Parathyroid adenoma (tissue), 2 donors: ENCODE measurements around the gene SPRYD7.

ENCODE experiments used
- H2AFZ ChIP-seq: fragments of 300-600 bp; sonication (generic); one replicate; pipeline ENCODE4 v1.7.0; 2017; ENCODE audit warnings: antibody characterized with exemption, mild to moderate bottlenecking
- H3K27ac ChIP-seq: fragments of 300-600 bp; sonication (generic); one replicate; pipeline ENCODE4 v1.7.0; 2017
- H3K27me3 ChIP-seq: fragments of 300-600 bp; sonication (generic); one replicate; pipeline ENCODE4 v1.7.0; 2017; ENCODE audit warnings: low read length; ENCODE audit not compliant: control insufficient read depth, insufficient read depth
- H3K36me3 ChIP-seq: fragments of 300-600 bp; sonication (generic); one replicate; pipeline ENCODE4 v1.7.0; 2017; ENCODE audit warnings: low read length; ENCODE audit not compliant: control insufficient read depth, insufficient read depth
- H3K4me1 ChIP-seq: fragments of 300-600 bp; sonication (generic); one replicate; pipeline ENCODE4 v1.7.0; 2017; ENCODE audit warnings: control low read depth
- H3K4me2 ChIP-seq: fragments of 300-600 bp; sonication (generic); one replicate; pipeline ENCODE4 v1.7.0; 2017; ENCODE audit warnings: low read length
- H3K4me3 ChIP-seq: fragments of 300-600 bp; sonication (generic); one replicate; pipeline ENCODE4 v1.7.0; 2017; ENCODE audit warnings: low read depth, low read length
- H3K79me2 ChIP-seq: fragments of 300-600 bp; sonication (generic); one replicate; pipeline ENCODE4 v1.7.0; 2017; ENCODE audit warnings: control low read depth
- H3K9ac ChIP-seq: fragments of 300-600 bp; sonication (generic); one replicate; pipeline ENCODE4 v1.7.0; 2017; ENCODE audit warnings: mild to moderate bottlenecking
- H3K9me3 ChIP-seq: fragments of 300-600 bp; sonication (generic); one replicate; pipeline ENCODE4 v1.7.0; 2017; ENCODE audit warnings: low read length; ENCODE audit not compliant: control insufficient read depth
- TF ChIP-seq, protein P1 (sequence below): fragments of 300-600 bp; sonication (generic); IDR thresholded peaks from one replicate; pipeline ENCODE4 v1.7.0; 2017; ENCODE audit warnings: antibody characterized with exemption, mild to moderate bottlenecking
- donor health status: primary hyperparathyroidism.

Gene SPRYD7

DNA sequence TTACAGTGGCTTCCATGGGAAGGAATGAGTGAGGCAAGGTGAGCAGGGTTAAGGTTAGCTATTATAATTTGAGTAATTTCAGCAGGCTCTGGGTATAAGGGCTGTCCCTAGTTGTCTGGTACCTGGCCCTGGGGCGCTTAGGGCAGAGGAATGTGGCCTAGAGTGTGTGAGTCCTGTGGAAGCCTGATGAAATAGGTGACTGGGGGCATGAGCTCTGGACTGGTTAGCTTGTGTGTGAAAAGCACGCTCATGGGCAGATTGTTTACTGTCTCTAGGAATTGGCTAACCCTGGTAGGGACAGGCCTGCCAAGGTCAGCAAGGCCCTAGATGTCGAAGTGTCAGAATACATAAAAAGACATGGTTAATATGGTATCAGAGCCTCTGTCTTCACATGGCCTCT lies 42.5 kb downstream of the SPRYD7 start:
- no peaks in the 10 kb centered on the region for H3K9me3 ChIP-seq
- no peak overlapping the region for H3K4me3 ChIP-seq
- TF ChIP-seq, protein P1, sequence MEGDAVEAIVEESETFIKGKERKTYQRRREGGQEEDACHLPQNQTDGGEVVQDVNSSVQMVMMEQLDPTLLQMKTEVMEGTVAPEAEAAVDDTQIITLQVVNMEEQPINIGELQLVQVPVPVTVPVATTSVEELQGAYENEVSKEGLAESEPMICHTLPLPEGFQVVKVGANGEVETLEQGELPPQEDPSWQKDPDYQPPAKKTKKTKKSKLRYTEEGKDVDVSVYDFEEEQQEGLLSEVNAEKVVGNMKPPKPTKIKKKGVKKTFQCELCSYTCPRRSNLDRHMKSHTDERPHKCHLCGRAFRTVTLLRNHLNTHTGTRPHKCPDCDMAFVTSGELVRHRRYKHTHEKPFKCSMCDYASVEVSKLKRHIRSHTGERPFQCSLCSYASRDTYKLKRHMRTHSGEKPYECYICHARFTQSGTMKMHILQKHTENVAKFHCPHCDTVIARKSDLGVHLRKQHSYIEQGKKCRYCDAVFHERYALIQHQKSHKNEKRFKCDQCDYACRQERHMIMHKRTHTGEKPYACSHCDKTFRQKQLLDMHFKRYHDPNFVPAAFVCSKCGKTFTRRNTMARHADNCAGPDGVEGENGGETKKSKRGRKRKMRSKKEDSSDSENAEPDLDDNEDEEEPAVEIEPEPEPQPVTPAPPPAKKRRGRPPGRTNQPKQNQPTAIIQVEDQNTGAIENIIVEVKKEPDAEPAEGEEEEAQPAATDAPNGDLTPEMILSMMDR, result no peak
- no peaks in the 10 kb centered on the region for H3K27me3 ChIP-seq
- H3K79me2 ChIP-seq, result no peaks in the 10 kb centered on the region
- H3K4me2 ChIP-seq, result no peak overlapping the region
- H3K9ac ChIP-seq, result no peak overlapping the region
- no peaks in the 10 kb centered on the region for H3K36me3 ChIP-seq
- no peak overlapping the region for H3K27ac ChIP-seq
- no peaks in the 10 kb centered on the region for H3K4me1 ChIP-seq
- H2AFZ ChIP-seq, result no peak overlapping the region

DNA sequence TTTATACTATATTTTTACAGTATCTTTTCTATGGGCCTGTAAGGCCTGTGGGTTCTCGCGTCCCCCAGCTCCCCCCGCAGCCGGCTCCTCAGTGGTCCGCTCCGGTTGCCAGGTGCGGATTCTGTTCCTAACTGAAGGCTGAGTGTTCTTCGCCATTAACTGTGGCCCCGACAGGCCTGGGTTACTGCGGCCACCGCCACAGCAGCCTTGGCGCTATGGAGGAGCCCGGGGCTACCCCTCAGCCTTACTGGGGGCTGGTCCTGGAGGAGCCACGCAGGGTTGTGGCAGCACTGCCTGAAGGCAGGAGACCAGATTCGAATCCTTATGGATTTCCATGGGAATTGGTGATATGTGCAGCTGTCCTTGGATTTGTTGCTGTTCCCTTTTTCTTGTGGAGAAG lies 45.8 kb downstream of the SPRYD7 start:
- Histone ChIP-seq H3K27me3 (no peaks in the 10 kb centered on the region), H3K4me3 (no peak overlapping the region), H3K4me1 (no peaks in the 10 kb centered on the region), H3K79me2 (no peaks in the 10 kb centered on the region), H3K36me3 (no peaks in the 10 kb centered on the region), H3K27ac (no peak overlapping the region), H3K9ac (no peak overlapping the region), H2AFZ (no peak overlapping the region), H3K4me2 (no peak overlapping the region), H3K9me3 (no peaks in the 10 kb centered on the region)
- TF ChIP-seq, protein P1, result no peak

DNA sequence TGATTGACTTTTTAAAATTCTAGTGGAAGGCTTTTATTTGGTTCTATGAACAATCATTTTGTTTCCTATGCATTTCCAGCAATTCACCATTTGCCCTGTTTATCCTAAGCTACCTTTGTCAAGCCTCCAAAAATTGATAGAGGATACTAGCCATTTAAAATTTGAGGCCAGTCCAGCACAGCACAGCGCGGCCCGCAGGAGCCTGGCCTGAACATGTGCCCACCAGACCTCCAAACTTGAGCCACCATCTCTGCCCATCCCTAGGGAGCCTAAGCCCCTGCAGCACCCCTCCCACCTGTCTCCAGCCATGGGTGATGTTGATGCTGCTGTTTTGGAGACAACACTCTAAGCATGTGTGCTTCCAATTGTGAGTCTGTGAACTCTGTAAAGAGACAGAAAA lies 57.5 kb downstream of the SPRYD7 start:
- Histone ChIP-seq H3K9me3 (no peaks in the 10 kb centered on the region), H3K4me1 (no peaks in the 10 kb centered on the region)
- TF ChIP-seq, protein P1, result no peak

DNA sequence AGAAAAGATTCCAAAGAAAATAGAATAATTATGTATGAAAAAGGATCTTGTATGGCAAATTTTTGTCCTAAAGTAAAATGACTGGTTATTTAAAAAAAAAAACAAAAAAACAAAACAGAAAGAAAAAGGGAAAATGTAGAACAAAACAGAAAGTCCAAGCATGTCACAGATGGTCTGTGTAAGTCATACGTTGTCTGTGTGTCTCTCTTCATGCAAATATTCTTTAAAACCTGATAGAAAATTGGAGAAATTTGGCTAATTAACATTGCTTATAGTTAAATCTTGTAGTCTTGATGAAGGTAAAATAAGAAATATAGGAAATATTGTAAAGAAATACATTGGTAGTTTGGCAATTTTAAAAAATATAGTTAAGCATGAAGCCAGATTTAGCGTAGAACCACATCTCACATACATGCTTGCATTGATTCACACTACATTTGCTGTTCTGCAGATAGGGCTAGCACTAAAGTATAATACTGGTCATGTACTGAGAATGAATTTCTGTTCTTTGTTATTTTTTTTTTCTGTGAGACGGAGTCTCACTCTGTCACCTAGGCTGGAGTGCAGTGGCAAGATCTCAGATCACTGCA lies 58.4 kb downstream of the SPRYD7 start:
- Histone ChIP-seq H3K36me3 (no peaks in the 10 kb centered on the region), H3K4me1 (no peaks in the 10 kb centered on the region), H3K9ac (no peak overlapping the region), H3K4me3 (no peak overlapping the region), H3K79me2 (no peaks in the 10 kb centered on the region), H3K4me2 (no peak overlapping the region), H2AFZ (no peak overlapping the region), H3K9me3 (no peaks in the 10 kb centered on the region), H3K27ac (no peak overlapping the region), H3K27me3 (no peaks in the 10 kb centered on the region)
- TF ChIP-seq, protein P1, result no peak

More for the DNA sequence above, 57.5 kb downstream of the SPRYD7 start:
- Histone ChIP-seq H3K27ac (no peak overlapping the region), H3K36me3 (no peaks in the 10 kb centered on the region), H3K27me3 (no peaks in the 10 kb centered on the region), H2AFZ (no peak overlapping the region), H3K4me3 (no peak overlapping the region), H3K4me2 (no peak overlapping the region), H3K9ac (no peak overlapping the region), H3K79me2 (no peaks in the 10 kb centered on the region)

DNA sequence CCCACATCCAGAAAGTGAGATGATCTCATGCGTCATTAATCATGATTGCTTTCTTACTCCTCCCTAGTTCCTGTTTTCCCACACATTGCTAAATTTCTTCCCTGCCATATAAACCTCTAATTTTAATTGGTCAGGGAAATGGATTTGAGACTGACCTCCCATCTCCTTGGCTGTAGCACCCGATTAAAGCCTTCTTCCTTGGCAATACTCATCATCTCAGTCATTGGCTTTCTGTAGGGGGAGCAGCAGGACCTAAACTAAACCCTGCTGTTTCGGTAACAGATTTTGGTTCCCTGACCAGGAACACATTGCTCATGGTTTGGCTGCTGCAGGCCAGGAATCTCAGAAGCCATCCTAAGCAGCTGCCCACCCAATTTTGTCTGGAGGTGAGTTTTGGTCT lies 61.7 kb downstream of the SPRYD7 start:
- Histone ChIP-seq H3K4me2 (no peak overlapping the region), H2AFZ (no peak overlapping the region)
- TF ChIP-seq, protein P1, result no peak

More for the DNA sequence above, 61.7 kb downstream of the SPRYD7 start:
- no peak overlapping the region for H3K4me3 ChIP-seq
- H3K36me3 ChIP-seq, result no peaks in the 10 kb centered on the region
- H3K9me3 ChIP-seq, result no peaks in the 10 kb centered on the region
- H3K27ac ChIP-seq, result no peak overlapping the region
- no peak overlapping the region for H3K9ac ChIP-seq
- H3K27me3 ChIP-seq, result no peaks in the 10 kb centered on the region
- H3K79me2 ChIP-seq, result no peaks in the 10 kb centered on the region
- H3K4me1 ChIP-seq, result no peaks in the 10 kb centered on the region
